IPS-NIHi7 (cell line): ENCODE measurements around the gene CCDC91.
"Not testable (repeated sequence)": the region's sequence is repeated elsewhere in the genome, so short reads cannot be mapped to it uniquely, and the experiment has no call there.

Source experiments
- DNase-seq: peaks from one replicate; pipeline ENCODE4 v3.0.0; 2012; ENCODE audit warnings: mixed read lengths; ENCODE audit errors: extremely low spot score

CCDC91 gene

DNA sequence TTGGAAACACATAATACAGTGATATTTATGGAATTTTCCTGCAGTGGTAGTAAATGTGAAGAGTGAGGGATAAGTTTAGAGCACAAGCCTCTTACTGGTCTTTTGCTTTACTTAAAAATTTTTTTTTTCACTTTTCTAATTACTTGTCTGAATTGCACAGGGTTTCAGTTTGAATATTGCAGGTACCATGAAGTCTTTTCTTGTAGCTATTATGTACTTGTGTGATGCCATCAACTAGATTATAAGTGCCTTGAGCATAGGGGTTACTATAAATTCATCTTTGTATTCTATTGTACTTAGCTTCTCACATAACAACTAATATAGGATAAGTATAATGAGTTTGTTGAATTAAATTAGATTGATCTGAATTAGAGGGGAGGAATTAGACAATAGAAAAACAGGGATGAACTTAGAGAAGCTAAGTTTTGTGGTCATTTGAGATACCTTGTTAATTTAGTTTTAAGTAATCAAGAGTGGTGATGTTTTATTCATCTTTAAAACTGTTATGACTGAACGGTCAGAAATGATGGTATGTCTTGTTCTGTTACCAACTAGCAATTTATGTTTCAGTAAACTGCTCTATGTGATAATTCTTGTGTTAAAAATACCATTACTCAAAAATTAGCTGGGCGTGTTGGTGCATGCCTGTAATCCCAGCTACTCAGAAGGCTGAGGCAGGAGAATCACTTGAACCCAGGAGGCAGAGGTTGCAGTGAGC, 42.1 kb downstream of the CCDC91 start:
- no peak for DNase-seq

DNA sequence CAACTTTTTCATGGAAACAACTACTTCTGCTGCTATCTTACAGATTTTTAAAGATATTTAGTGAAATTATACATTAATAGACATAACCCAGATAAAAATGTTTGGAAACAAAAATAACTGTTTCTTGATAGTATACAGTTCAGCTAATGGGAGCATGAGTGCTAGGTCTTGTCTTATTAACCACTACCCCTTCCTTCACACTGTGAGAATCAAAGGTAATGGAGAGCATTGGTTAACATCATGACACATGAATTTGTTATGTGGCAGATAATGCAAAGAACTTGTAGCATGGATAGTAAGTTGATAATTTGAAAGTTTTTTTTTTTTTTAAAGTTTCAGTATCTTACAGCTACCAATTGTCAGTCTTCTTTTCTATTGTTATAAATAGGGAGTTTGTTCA, 44.2 kb downstream of the CCDC91 start:
- DNase-seq = no peak

DNA sequence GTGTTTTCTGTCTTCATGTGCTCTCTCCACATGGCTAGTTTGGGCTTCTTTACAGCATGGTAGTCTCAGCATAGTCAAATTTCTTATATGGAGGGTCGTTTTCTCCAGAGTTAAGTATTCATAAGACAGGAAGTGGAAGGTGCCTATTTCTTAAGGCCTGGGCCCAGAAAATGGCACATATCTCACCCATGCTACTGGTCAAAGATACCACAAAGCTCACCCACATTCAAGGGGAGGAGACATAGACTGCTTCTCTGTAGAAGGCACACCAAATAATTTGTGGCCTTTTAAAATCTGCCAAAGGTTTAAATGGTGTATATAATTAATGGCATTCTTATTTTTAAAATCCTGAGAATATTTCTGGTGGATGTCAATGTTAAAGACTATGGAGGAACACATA, 44.8 kb downstream of the CCDC91 start:
- DNase-seq = no peak

DNA sequence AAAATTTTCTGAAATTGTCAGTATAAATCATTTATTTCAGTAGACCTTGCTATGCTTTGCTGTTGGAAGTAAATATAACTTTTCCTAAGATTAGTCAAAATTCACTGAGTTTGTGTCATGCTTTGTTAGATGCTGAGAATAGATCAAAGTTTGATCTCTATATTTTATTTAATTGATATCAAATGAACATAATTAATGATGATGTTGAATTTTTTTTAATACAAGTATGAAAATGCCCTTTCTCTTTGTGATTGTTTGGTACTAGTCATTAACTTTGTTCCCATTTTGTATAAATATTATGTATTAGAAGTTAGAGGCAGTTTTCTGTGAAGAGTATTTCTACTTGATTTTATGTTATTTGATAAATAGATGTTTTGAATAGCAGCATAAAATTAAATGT, 45.7 kb downstream of the CCDC91 start:
- DNase-seq = no peak

DNA sequence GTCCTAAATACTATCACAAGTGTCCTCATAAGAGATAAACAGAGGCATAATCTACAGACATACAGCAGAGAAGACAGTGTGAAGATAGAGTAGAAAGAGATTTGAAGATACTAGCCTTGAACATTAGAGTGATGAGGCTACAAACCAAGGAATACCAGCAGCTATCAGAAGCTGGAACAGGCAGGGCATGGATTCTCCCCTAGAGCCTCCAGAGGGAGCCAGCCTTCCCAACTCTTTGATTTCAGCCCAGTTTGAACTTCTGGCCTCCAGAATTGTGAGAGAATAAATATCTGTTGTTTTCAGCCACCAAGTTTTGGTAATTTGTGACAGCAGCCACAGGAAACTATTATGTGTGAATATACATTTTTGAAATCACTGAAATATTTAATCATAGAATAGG, 47.2 kb downstream of the CCDC91 start:
- peak; percentile 18 for DNase-seq

DNA sequence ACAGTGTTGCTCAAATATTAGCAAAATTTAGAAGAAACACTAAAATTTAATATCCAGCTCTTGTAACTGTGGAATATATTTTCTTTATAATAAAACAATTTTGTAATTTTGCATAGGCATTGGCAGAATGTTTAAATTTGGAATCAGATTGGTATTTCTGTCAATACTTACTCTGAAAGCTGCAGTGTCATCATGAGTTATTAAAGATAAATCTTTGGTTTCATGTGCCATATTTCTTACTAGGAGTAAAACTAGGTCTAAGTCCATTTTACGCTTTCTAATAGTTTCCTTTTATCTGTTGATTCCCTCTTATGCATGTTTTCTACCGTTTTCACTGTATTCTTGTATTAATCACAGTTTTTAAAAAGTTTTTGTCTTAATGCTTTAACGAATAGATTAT, 49.7 kb downstream of the CCDC91 start:
- DNase-seq = no peak

DNA sequence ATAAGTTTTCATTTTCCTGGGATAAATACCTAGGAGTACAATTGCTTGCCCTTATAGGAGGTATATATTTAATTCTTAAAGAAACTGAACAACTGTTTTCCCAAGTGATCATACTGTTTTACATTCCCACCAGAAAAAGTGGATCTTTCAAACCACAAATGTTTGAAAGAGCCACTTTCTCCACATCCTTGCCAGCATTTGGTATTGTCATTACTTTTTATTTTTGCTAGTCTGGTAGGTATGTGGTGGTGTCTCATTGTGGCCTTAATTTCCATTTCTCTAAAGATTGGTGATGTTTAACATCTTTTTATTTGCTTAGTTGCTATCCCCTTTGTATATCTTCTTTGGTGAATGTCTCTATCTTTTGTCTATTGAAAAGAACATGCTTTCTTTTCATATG, 50.6 kb downstream of the CCDC91 start:
- no peak for DNase-seq

DNA sequence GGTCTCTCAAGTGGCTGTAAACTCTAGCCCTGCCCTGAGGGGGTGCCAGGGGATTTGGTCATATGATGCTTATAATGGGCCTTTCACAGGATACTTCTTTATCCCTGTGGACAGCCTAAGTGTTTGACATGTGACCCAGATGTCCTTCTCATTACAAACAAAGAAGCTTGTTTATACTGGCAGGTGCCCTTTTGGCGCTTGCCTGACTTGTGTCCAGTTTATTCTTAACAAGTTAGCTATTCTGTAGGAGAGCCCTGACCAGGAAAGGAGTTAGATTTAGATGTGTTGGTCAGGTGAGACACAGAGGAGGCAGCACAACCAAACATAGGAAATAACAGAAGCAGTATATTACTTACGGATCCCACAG, 51.9 kb downstream of the CCDC91 start:
- no peak for DNase-seq

DNA sequence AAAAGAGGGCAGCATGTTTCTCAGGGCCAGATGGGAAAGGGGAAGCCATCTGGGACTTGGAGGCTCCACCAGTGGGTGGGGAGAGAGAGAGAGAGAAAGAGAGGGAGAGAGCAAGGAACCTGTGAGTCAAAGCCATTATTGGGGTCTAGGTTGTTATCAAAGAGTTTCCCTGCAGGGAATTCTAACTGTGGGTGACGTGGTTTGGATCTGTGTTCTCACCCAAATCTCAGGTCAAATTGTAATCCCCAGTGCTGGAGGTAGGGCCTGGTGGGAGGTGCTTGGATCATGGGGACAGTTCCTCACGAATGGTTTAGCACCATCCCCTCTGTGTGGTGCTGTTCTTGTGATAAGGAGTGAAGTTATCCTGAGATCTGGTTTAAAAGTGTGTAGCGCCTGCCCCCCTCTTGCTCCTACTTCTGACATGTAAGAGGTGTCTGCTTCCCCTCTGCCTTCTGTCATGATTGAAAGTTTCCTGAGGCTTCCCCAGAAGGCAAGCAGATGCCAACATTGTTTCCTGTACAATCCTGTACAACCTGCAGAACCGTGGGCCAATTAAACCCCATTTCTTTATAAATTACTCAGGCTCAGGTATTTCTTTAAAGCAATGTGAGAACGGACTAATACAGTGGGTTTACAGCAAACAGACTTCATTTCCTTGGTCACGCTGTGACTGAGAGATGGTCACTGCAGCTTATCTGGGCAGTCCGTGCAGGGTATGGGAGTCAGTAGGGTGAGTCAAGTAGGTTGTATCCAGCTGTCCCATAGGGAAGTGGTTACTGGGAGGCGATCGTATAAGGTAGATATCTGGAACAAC, 52.4 kb downstream of the CCDC91 start:
- DNase-seq = no peak

DNA sequence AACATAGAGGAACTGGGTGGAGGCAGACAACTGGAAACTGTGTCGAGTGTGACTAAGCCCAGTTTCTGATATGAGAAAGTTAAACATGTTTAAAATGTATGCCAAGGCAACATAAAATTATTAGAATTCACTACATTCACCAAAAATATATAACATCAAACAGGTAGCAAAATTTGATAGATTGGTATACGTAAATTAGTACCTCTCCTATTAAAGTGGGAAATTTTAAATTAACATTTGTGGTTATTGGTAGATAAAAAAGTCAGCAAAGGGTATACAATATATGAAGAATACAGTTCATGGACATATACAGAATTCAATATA, 53.0 kb downstream of the CCDC91 start:
- no peak for DNase-seq

DNA sequence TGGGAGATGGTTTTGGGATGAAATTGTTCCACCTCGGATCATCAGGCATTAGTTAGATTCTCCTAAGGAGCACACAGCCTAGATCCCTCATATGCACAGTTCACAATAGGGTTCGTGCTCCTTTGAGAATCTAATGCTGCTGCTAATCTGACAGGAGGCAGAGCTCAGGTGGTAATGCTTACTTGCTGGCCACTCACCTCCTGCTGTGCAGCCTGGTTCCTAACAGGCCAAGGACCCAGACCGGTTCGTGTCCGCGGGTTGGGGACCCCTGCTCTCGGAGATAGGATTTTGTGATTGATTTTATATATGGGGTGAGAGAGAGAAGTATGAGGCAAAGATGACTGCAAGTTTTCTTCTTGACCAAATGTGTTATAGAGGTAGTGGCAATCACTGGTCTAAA, 57.5 kb downstream of the CCDC91 start:
- DNase-seq = no peak

DNA sequence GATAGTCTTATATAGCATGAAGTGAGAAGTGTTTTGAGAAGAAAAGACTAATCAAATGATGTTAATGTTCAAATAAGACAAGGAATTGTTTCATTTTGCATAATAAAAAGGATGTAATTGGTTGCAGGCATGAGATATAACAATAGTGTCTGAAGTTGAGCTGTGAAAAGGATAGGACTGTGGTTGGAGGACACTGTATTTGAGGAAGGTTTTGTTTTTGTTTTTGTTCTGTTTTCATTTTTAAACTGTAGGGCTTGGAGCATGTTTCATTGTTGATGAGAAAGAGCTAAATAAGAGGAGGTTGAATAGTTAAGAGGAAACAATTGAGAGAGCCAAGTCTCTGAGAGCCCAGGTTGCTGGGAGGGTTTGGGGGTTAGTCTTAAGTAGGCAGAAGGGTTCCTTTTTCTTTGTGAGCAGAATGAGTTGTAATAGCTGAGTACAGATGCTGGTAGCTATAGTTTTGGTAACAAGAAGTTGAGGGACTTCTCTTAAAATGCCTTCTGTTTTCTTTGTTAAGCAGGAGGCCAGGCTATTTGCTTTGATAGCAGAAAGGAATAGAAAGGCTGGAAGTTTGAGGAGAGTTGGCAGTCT, 58.4 kb downstream of the CCDC91 start:
- no peak for DNase-seq

DNA sequence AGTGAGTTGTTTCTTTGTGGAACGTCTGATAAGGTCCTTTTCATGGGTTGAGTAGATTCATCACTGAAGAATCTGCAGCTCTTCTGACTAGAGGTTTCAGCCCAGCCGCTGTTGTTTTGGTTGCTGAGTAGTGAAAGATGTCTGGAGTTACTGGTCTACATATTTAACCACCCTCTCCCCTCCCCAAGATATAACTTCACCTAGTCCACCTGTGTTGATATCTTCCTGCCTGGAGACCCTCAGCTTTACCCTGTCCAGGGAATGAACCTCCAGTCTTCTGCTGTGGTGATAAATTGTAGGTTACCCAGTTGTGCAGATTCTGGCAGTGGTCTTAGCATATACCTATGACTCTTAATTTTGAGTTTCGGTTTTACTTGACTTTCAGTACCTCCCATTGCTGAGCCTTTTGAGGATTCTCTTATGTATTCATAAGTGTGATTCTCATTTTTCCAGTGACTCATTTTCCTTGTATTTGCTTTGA, 62.9 kb downstream of the CCDC91 start:
- no peak for DNase-seq

DNA sequence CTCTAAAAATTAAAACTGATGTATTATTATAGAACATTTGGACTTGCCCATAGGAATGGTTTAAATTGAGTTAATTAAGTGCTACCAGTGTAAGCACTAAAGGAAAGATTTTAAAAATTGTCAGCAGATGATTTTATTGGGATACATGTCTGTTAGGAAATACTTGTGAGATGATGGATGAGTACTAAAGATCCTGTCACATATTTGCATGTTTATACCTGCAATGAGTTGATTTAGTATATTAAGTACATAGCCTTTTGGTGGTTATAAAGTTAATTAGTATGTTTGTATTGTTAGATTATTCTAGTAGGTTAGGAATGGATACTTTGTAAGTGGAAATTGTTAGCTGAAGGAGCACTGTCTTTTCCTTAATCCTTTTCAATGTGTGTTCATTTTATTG, 67.2 kb downstream of the CCDC91 start:
- DNase-seq = no peak

DNA sequence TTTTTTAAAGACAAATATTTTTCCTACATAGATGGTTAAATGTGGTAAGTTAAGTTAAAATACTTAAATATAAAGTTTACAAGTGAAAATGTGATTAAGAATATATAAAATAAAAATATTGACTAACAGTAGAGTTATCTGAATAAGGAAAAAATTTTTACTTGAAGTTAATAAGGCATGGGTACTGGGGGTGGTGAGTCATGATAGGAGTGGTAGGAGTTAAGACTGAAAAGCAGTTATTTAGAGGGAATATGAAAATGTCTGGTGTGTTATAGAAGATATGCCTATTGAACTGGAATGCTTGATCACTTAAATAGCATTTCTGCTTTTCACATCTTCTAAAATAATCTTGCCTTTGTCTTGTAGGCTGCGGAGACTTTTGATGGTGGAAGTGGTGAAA, 68.7 kb downstream of the CCDC91 start:
- no peak for DNase-seq

DNA sequence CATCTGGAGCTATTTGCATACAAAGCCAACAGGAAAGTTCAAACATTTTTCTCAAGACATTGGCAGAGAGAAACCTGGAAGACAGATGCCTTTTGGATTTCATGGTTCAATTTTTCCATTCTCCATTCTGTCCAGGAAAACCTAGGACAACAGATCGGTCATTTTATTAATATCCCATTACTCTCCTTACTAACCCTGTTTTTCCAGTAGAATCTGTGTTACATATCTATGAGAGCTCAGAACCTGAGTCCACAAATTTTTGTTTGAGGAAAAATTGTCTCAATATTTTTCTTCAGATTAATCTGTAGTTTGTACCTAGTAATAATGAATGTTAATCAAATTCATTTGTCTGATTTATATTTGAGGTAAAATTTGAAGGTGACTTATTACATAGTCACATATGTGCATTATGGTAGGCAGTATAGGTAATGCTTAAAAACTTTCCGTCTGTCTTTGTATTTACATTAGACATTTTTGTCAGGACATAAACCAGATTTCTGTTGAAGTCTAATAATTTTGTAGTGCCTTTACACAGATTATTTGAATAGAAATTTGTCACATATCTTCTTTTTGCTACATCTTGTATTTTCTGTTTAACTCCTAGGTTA, 75.3 kb downstream of the CCDC91 start:
- no peak for DNase-seq

DNA sequence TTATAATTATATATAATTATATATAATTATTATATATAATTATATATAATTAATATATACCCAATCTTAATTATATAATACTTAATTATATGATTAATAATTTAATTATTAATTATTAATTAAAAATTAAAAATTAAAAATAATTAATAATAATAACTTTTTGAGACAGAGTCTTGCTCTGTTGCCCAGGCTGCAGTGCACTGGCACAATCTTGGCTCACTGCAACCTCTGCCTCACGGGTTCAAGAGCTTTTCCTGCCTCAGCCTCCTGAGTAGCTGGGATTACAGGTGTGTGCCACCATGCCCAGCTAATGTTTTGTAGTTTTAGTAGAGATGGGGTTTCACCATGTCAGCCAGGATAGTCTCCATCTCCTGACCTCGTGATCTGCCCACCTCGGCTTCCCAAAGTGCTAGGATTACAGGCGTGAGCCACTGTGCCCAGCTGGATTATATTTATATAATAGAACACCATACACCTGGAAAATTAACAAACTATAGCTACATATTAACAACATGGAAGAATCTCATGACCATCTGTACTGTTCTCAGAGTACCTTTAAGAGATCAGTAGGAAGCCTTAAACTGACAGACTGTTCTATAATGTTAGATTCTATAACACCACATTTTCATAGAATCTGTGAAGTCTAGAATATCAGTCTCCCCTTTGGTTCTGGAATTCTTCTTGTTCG, 77.8 kb downstream of the CCDC91 start:
- DNase-seq = not testable (repeated sequence)

DNA sequence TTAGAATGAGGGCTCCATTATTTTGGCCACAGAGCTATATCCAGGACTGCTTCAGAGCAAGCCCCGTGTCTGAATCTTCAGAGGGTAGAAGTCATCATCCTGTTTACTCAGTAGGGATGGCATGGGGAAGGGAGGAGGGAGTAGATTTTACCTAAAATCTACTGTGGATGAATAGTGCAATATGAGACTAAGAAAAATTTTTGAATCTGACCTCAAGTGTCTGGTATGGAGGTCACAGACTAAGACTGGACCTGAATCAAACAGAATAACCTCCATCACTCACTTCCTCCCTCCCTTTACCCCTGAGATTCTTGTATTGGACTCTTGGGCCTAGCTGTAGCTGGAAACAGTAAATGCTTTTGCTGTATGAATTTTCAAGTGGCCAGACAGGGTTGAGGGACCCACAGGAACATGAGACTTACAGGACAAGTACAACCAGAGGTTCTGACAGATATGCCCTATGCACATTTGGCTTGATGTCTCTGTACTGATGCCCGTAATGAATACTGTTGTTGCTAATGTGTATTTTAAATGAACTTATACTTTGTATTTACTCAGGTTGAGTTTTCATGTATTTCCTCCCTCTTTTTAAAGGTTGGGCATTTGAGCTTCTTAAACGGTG, 78.5 kb downstream of the CCDC91 start:
- no peak for DNase-seq

DNA sequence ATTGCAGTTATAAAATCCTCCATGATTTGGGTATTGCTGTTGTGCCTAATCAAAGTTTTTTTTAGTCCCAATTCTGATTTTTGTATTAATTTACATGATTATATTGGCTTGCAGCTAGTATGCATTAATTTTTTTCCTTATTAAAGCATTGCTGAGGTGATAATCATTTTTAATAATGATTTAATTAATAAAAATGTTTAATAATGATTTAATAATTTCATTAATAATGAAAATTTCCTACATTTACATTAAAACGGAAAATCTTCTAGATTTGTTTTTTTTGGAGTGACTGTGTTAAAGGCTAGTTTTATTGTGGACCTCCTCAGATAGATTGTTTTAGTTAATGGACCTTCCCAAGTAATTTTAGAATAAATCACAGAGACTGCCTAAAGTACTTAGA, 79.6 kb downstream of the CCDC91 start:
- DNase-seq = no peak

DNA sequence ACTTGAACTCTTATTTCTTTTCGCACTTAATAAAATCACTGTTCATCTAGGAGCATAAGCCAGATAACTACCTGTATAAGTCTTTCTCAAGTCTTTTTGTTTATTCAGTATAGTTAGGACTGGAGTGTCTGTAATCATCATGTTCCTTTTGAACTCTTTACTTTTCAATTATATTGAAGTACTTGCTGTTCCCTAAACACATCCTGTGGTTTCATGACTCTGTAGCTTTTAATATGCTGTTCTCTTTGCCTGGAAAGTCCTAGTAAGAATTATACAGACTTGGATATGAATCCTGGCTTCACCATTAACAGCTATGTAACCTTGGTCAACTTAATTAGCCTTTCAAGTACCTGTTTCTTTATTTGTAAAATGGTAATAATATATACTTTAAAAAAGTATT, 88.2 kb downstream of the CCDC91 start:
- DNase-seq = no peak

DNA sequence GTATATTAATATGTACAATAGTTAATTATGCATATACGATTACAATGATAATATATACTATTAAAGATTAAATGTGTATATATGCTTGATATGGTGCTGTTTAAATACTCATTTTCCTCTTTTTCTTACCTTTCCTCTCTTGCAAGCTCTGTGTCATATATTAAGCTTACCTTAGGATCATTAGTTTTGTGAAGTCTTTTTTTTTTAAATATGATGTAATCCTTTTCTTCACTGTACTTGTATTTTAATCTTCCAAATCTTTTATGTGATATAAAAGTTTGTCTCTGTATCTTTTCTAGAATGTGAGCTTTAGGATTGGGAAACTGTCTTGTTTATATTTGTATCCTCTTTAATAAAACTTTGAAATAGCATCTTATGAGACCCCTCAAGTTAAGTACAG, 88.7 kb downstream of the CCDC91 start:
- no peak for DNase-seq

DNA sequence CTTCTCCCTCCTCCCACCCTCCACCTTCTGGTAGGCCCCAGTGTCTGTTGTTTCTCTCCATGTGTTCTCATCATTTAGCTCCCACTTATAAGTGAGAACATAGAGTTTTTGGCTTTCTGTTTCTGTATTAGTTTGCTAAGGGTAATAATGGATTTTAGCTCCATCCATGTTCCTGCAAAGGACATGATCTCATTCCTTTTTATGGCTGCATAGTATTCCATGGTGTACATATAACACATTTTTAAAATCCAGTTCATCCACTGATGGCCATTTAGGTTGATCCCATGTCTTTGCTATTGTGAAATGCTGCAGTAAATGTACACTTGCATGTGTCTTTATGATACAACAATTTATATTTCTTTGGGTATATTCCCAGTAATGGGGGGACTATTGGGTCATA, 96.1 kb downstream of the CCDC91 start:
- DNase-seq = no peak
